GM19328 (cell line): ENCODE measurements around the gene CENPA.
"Not testable (repeated sequence)": the region's sequence is repeated elsewhere in the genome, so short reads cannot be mapped to it uniquely, and the experiment has no call there.

ENCODE experiments used
- ATAC-seq: cut with Tn5 transposase; IDR thresholded peaks from one replicate; pipeline ENCODE4 v1.9.1; 2021; ENCODE audit warnings: mild to moderate bottlenecking, moderate library complexity; ENCODE audit not compliant: unreplicated experiment

CENPA gene

GRCh38 chr2:26786207-26787028, 562 bp downstream of the CENPA start:
- peak; percentile 7 for ATAC-seq

- no peak for ATAC-seq
Observed at GRCh38 chr2:26792720-26793119, 6.9 kb downstream of the CENPA start.

DNA sequence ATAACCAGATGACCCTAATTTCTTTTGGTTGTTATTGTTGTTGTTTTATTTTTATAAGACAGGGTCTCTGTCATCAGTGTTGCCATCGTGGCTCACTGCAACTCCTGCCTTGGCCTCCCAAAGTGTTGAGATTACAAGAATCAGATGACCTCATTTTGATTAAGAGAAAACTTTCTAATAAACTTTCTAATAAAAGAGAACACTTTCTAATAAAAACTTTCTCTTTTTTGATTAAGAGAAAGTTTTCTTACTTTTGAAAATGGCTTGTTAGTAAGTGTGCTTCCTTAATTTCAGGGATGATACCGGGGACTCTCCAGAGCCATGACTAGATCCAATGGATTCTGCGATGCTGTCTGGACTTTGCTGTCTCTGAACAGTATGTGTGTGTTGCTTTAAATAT, 7.7 kb downstream of the CENPA start:
- ATAC-seq: no peak

DNA sequence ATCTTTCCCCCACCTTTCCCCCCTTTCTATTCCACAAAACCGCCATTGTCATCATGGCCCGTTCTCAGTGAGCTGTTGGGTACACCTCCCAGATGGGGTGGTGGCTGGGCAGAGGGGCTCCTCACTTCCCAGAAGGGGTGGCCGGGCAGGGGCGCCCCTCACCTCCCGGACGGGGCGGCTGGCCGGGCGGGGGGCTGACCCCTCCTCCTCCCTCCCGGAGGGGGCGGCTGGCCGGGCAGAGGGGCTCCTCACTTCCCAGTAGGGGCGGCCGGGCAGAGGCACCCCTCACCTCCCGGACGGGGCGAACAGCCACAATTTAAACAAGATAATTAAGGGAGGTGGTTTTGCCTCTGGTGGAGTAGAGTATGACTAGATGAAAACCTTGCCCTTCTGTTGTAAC, 9.3 kb downstream of the CENPA start:
- ATAC-seq: not testable (repeated sequence)

GRCh38 chr2:26801328-26801727, 15.5 kb downstream of the CENPA start:
- no peak for ATAC-seq

- no peak for ATAC-seq
Observed at GRCh38 chr2:26801796-26802195, 15.9 kb downstream of the CENPA start.

GRCh38 chr2:26805241-26805676, 19.4 kb downstream of the CENPA start:
- no peak for ATAC-seq

GRCh38 chr2:26807788-26808460, 22.1 kb downstream of the CENPA start:
- no peak for ATAC-seq

DNA sequence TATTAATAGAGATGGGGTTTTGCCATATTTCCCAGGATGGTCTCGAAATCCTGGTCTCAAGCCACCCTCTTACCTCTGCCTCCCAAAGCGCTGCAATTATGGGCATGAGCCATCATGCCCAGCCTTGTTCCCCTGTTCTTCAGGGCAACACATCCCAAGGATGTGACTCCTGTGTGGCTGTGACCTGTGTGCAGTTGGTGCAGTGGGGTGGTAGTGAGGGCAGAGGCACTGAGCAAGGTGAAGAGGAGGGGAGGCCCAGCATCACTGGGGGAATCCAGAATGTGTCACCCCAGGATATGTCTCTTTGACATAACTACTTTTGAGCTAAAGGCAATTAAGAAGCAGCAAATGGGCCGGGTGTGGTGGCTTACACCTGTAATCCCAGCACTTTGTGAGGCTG, 23.4 kb downstream of the CENPA start:
- no peak for ATAC-seq

DNA sequence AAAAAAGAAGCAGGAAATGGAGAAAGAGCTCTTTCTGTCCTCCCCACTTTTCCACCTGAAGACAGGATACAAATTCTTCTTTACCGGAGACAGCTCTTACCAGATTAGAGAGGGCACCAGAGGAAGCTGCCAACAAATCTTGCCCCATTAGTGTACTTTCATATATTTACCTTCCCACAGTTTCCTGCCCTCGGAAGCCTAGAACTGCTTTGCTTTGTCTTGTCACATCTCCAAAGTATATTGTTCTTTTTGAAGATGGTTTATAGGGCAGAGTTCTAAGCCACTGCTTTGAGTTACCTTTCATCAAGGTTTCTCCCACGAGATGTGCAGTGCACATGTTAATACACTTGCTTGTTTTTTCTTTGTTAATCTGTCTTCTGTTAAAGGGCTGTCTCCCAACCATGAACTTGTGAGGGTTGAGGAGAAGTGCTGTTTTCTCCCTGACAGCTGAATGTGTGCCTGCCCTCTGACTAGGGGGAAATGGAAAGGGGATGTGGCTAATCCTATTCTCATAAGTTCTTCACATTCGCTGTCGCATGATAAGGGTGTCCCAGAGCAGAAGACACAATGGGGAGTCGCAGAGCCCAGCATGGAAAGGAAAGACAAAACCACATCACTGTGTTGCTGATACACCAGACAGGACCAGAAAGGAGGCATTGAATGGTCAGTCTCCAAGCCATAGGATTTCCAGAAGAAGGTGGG, 24.2 kb downstream of the CENPA start:
- no peak for ATAC-seq

DNA sequence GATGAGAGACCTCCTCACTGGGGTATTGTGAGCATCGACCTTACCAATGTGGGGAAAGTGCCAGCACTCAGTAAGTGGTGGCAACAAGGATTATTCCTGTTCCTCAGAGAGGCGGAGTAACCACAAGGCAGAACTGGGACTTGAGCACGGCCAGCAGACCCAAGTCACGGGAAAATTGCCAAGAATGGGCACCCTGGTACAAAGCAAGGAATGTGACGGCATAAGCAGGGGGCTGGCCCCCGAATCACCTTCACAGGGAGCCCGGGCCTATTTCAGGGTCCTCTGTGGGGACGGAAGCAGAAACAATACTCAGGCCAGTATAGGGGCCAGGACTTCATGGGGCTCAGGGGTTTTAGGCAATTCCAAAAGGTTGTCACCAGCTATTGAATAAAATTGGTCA, 25.4 kb downstream of the CENPA start:
- no peak for ATAC-seq

DNA sequence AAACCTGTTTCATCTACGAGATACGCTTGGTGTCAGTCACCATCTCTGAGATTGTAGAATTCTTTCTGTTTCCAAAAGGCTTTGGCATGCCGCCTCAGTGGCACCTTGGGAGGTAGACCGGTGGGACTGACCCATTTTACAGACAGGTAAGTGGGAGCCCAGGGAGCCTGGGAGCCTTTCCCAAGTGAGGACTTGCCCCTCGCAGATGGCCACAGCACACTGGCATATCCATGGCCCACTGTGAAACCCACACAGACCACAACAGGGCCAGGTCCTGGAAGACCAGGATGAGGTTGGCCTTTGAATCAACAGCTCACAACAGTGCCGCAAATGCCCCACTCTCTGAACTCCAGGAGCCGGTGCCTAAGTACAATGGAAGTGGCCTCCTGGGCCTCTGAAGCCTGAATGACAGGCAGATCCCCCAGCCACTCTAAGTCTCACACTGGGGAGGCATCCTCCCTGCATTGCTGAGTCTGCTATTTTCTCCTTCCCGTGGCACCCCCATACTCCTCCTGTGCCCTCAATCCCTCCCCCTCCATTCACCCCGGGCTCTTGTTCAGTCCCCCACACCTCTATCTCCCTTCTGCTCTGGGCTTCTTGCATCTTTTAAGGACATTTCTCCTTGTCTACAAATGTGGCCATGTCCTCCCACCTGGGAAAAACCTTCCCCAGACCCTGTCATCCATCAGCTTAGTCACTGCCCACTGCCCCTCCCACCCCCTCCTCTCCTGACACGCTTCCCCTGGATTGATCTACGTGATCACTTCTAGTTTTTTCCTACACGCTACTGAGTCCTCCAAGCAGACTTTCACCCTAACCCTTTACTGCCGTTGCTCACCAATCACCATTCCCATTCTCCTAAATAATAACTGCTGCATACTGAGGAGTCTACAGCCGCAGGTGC, 26.2 kb downstream of the CENPA start:
- no peak for ATAC-seq

- no peak for ATAC-seq
Observed at GRCh38 chr2:26812731-26813130, 26.9 kb downstream of the CENPA start.

- ATAC-seq: not testable (repeated sequence)
Observed at GRCh38 chr2:26814072-26814765, 28.4 kb downstream of the CENPA start.

DNA sequence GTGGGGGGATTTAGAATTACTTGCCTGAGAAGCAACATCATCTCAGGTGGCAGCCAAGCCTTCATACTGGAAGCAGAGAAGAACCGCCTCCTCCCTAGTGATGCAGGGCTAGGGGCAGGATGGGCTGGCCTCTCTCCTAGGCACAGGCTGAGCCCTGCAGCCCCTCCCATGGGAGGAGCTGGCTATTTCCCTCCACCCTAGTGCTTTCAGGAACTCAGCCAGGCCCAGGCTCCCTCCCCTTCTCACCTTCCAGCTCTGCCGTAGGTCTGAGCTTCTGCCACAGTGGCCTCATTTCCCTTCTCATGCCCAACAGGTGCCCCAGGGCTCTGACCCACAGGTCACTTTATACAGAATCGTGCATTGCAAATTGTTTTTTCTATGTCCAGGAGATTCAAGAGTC, 31.0 kb downstream of the CENPA start:
- no peak for ATAC-seq

DNA sequence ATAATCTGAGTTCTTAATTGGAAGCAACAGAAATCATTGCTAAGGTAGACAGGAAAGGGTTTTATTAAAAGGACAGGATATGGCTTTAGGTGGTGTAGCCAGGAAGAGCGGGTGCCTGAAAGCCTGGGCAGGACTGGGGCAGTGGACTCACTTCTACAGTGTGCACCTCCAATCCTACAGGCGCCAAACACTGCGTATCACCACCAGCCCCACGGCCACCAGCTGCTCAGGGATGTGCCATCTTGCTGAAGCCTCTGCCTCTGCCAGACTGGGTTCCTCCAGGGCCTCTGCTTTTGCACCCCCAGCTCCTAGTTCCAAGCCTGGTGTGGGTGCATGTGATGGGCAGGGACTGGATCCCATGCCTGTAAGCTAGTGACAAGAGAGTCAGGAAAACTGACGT, 32.4 kb downstream of the CENPA start:
- no peak for ATAC-seq

DNA sequence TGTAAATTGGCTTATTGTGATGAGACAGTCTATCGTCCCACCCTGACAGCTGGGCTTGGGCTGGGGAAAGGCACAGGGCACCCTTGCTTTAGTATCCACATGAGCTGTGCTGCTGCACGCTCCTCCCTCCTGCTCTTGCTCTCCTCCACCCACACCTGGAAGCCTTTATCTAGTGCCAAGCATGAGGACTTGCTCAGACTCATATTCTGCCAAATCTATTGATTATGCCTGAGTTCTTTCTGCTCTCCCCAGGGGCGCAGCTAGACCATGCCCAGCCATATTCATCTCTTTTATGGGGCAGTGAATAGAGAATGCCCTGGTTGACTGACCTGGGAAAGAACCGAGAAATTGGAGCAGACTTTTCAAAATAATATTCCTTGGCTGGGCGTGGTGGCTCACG, 33.1 kb downstream of the CENPA start:
- ATAC-seq: no peak

DNA sequence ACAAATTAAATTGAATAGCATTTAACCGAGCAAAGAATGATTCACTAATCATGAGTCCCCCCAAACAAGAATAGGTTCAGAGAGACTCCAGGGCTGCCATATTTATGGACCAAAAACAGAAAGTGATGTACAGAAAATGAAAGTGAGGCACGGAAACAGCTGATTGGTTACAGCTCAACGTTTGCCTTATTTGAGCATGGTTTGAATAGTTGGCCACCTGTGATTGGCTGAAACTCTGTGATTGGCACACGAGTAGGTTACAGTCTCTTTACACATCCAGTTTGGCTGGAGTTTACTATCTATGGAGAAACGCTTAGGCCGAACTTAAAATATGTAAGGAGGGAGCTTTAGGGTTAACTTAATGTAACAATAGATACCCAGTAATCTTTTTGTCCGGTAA, 35.1 kb downstream of the CENPA start:
- ATAC-seq: no peak

DNA sequence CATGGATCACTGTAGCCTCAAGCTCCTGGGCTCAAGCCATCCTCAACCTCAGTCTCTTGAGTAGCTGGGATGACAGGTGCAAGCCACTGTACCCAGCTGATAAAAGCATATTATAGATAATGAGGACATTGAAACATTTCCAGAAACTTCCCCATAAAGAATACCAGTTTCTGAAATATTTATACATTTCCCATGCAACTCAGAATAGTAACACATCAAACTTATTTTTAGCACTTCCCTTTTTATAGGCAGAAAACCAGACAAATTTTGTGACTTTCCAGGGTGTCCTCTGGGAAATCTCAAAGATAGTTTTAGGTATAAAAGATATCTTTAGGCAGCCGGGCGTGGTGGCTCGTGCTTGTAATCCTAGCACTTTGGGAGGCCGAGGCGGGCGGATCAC, 37.0 kb downstream of the CENPA start:
- ATAC-seq: no peak
